Measurements from ENCODE around the gene RDH13. TPM values are rescaled to one million over a fixed set of nuclear protein-coding genes. Genes with fewer than 3 reads are reported as not detected.
"Not testable (repeated sequence)": the region's sequence is repeated elsewhere in the genome, so short reads cannot be mapped to it uniquely, and the experiment has no call there.

Gene RDH13
- total and polyA plus RNA-seq, 11 donors = 29.3 to 60.7 (median 39.4) TPM

DNA sequence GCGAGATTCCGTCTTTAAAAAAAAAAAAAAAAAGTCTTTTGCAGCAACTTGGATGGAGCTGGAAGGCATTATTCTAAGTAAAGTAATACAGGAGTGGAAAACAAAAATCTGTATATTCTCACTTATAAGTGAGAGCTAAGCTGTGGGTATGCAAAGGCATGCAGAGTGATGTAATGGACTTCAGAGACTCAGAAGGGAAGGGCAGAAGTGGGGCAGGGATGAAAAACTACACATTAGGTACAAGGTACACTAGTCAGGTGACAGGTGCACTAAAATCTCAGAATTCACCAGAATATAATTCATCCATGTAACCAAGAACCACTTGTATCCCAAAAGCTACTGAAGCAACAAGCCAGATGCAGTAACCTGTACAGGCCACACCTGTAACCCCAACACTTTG lies 26.9 kb downstream of the RDH13 start:
- 89 to 95% (median 94%) methylated on average over 2 of the region's 2 CpGs for WGBS, 4 donors
- intact Hi-C loops (cut with DNase I) = no loop called here

DNA sequence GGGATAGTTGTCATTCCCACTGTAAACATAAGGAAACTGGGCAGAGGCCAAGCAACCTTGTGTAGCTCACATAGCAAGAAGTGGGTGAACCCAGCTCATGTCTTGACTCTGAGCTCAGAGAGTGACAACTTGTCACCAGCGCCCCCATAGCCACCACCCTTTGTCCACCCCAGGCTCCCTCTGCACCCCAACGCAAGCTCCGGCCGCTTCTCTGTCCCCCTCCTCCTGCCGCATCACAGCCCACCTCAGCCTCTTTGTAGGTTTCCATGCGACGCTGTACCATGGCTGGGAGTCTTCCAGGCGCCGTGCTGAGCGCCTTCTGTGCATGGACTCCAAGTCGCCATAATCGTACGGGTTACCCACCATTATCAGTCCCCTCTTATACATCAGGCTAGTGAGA lies 28.2 kb downstream of the RDH13 start:
- no peak for ATAC-seq

More for the DNA sequence above, 26.9 kb downstream of the RDH13 start:
- Histone ChIP-seq H3K4me1 (peaks cover 0 to under 1% (median 0%) of the 10 kb centered on the region in 12 donors), H3K4me3 (no peak overlapping the region), H3K9me3 (no peaks in the 10 kb centered on the region), H3K36me3 (peaks cover 0 to 14% (median under 1%) of the 10 kb centered on the region in 9 donors), H3K27me3 (no peaks in the 10 kb centered on the region), H3K27ac (no peak overlapping the region)
- TF ChIP-seq POLR2A (IDR thresholded peaks at IDR 0.05) = no peak
- TF ChIP-seq, protein P1, sequence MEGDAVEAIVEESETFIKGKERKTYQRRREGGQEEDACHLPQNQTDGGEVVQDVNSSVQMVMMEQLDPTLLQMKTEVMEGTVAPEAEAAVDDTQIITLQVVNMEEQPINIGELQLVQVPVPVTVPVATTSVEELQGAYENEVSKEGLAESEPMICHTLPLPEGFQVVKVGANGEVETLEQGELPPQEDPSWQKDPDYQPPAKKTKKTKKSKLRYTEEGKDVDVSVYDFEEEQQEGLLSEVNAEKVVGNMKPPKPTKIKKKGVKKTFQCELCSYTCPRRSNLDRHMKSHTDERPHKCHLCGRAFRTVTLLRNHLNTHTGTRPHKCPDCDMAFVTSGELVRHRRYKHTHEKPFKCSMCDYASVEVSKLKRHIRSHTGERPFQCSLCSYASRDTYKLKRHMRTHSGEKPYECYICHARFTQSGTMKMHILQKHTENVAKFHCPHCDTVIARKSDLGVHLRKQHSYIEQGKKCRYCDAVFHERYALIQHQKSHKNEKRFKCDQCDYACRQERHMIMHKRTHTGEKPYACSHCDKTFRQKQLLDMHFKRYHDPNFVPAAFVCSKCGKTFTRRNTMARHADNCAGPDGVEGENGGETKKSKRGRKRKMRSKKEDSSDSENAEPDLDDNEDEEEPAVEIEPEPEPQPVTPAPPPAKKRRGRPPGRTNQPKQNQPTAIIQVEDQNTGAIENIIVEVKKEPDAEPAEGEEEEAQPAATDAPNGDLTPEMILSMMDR (IDR thresholded peaks at IDR 0.05) = no peak
- DNase-seq (no peak), ATAC-seq (no peak)

DNA sequence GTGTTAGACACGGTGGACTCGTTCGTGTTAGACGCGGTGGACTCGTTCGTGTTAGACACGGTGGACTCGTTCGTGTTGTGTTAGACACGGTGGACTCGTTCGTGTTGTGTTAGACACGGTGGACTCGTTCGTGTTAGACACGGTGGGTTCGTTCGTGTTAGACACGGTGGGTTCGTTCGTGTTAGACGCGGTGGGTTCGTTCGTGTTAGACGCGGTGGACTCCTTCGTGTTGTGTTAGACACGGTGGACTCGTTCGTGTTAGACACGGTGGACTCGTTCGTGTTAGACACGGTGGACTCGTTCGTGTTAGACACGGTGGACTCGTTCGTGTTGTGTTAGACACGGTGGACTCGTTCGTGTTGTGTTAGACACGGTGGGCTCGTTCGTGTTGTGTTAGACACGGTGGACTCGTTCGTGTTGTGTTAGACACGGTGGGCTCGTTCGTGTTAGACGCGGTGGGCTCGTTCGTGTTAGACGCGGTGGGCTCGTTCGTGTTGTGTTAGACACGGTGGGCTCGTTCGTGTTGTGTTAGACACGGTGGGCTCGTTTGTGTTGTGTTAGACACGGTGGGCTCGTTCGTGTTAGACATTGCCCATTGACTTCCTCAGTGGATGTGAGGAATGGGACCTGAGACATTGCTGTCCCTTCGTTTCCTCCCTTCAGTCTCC lies 29.8 kb downstream of the RDH13 start:
- DNase-seq; ATAC-seq; intact Hi-C loops (cut with DNase I); H3K36me3 ChIP-seq; H3K4me1 ChIP-seq; H3K27me3 ChIP-seq; H3K9me3 ChIP-seq; H3K27ac ChIP-seq; H3K4me3 ChIP-seq: not testable (repeated sequence)
- WGBS, 4 donors = 92 to 94% (median 93%) methylated on average over 47 to 70 of the region's 70 CpGs

More for the DNA sequence above, 28.2 kb downstream of the RDH13 start:
- no peak for TF ChIP-seq POLR2A (IDR thresholded peaks at IDR 0.05)
- TF ChIP-seq, protein P1 (IDR thresholded peaks at IDR 0.05) = no peak
- Histone ChIP-seq H3K27me3 (no peaks in the 10 kb centered on the region), H3K36me3 (peaks cover 0 to under 1% (median 0%) of the 10 kb centered on the region in 9 donors), H3K27ac (no peak overlapping the region), H3K9me3 (no peaks in the 10 kb centered on the region), H3K4me3 (no peak overlapping the region), H3K4me1 (no peaks in the 10 kb centered on the region)
- no peak for DNase-seq
- intact Hi-C loops (cut with DNase I) = no loop called here
- WGBS, 4 donors = 92 to 99% (median 93%) methylated on average over 13 of the region's 13 CpGs

DNA sequence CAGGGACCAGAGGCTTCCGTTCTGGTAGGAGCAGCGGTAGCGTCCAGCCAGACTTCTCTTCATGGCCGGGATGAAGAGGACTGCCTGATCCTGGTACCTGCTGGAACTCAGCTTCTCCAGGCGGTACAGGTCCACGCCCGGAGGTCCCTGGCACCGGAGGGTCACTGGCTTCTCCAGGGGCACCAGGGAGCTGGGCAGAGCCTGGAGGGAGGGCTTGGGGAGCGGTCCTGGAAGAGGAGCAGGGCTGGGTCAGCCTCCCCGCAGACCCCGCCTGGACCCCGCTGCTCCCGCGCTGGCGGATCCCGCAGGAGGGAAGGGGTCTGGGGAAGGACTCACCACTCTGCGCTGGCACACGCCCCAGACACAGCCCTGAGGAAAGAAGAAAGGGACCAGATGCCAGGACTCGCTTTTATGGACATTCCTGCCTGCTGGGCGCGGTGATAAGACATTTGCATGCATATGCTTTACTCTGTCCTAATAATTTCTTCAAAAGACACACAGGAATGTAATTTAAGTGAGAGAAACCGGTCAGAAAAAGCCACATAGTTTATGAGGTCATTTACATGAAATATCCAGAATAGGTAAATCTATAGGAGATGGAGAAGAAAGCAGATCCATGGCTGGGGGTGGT lies 30.7 kb downstream of the RDH13 start:
- no peak overlapping the region for H3K27ac ChIP-seq
- H3K27me3 ChIP-seq = no peaks in the 10 kb centered on the region
- H3K4me1 ChIP-seq = no peaks in the 10 kb centered on the region
- H3K9me3 ChIP-seq = no peaks in the 10 kb centered on the region
- WGBS, 4 donors = 84 to 91% (median 89%) methylated on average over 19 to 22 of the region's 22 CpGs
- intact Hi-C loops (cut with DNase I) = no loop called here
- TF ChIP-seq, protein P1 (IDR thresholded peaks at IDR 0.05) = no peak
- no peak for TF ChIP-seq POLR2A (IDR thresholded peaks at IDR 0.05)
- DNase-seq = no peak
- no peak overlapping the region for H3K4me3 ChIP-seq
- H3K36me3 ChIP-seq = no peaks in the 10 kb centered on the region
- ATAC-seq = peak in 2 of 4 donors; percentile 30 to 34

Data from heart left ventricle (tissue), 16 donors.